IPS-18c (cell line): ENCODE measurements around the gene PTPRN2.

Experiments used
- H3K4me3 ChIP-seq: 2 replicates; pipeline ENCODE4 v1.7.0; 2013; ENCODE audit warnings: low read depth, mild to moderate bottlenecking, low read length, moderate library complexity; ENCODE audit not compliant: insufficient read depth
- H3K9me3 ChIP-seq: one replicate; pipeline ENCODE4 v1.6.1; 2013; ENCODE audit warnings: mild to moderate bottlenecking, low read length, moderate library complexity; ENCODE audit not compliant: control insufficient read depth, insufficient read depth

Gene PTPRN2

GRCh38 chr7:157840914-157841772 is 746.5 kb downstream of the PTPRN2 start:
- Histone ChIP-seq H3K9me3 (peaks cover 60% of the 10 kb centered on the region), H3K4me3 (no peak overlapping the region)

DNA sequence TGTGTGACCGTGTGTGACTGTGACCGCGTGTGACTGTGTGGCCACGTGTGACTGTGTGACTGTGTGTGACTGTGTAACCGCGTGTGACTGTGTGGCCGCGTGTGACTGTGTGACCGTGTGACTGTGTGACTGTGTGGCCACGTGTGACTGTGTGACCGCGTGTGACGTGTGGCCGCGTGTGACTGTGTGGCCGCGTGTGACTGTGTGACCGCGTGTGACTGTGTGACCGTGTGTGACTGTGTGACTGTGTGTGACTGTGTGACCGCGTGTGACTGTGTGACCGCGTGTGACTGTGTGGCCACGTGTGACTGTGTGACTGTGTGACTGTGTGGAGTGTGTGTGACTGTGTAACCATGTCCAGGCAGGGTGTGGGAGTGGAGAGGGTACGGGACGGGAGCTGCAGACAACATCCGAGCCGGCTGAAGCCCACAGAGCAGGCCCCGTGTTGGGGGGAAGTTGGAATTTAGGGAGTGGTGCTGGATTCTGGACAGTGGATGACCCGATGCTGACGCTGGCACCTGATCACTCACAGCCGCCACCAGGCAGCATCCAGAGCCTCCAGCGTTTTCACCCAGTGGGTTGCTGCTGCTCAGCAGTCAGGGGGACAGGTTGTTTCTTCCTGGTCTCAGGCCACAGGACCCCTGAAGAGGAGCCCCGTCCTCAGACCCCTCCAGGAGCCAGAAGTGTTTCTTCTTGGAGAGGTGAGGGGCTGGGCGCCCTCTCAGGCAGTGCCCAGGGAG is 747.3 kb downstream of the PTPRN2 start:
- H3K9me3 ChIP-seq: peaks cover 57% of the 10 kb centered on the region
- H3K4me3 ChIP-seq: no peak overlapping the region; the same call in 1 of the 2 replicates

DNA sequence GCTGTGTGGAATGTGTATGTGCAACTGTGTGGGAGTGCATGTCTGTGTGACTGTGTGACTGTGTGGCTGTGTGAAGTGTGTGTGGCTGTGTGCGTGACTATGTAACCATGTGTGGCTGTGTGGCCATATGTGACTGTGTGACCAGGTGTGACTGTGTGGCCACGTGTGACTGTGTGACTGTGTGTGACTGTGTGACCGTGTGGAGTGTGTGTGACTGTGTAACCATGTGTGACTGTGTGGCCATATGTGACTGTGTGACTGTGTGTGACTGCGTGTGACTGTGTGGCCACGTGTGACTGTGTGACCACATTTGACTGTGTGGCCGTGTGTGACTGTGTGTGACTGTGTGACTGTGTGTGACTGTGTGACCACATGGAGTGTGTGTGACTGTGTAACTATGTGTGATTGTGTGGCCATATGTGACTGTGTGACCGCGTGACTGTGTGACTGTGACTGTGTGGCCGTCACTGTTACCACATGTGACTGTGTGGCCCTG is 747.9 kb downstream of the PTPRN2 start:
- peaks cover 57% of the 10 kb centered on the region for H3K9me3 ChIP-seq
- peak overlapping the region; percentile 29; the same call in 1 of the 2 replicates for H3K4me3 ChIP-seq

GRCh38 chr7:157839226-157839625 is 748.4 kb downstream of the PTPRN2 start:
- peak overlapping the region; percentile 29; the same call in 1 of the 2 replicates for H3K4me3 ChIP-seq
- H3K9me3 ChIP-seq: peaks cover 56% of the 10 kb centered on the region

DNA sequence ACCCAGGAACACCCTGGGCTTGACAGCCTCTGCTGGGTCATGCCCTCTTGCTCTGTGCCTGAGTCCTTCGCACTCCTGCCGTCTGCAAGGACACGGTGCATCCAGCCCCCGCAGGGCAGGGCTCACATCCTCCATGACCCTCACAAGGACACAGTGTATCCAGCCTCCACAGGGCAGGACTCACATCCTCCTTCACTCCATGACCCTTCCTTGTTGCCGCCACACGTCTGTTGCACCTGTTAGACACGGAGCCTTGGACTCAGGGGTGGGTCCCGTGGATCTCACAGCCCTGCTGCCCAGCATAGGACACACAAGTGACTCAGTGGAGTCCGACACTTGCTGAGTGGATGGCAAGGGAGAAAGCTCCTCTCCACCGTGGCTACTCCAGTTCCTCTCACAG is 750.1 kb downstream of the PTPRN2 start:
- Histone ChIP-seq H3K9me3 (peaks cover 53% of the 10 kb centered on the region), H3K4me3 (no peak overlapping the region)

DNA sequence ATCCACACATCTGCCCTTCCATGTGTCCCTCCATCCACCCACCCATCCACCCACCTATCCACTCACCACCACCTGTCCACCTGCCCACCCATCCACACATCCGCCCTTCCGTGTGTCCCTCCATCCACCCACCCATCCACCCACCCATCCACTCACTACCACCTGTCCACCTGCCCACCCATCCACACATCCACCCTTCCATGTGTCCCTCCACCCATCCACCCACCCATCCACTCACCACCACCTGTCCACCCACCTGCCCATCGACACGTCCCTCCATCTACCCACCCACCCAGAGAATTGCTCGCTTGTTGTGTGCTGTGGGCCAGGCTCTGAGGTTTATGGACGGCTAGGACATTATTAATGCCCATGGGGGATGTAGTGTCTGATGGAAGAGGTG is 750.6 kb downstream of the PTPRN2 start:
- Histone ChIP-seq H3K4me3 (no peak overlapping the region), H3K9me3 (peaks cover 52% of the 10 kb centered on the region)

GRCh38 chr7:157834501-157835163 is 753.0 kb downstream of the PTPRN2 start:
- Histone ChIP-seq H3K9me3 (peaks cover 57% of the 10 kb centered on the region), H3K4me3 (no peak overlapping the region)

DNA sequence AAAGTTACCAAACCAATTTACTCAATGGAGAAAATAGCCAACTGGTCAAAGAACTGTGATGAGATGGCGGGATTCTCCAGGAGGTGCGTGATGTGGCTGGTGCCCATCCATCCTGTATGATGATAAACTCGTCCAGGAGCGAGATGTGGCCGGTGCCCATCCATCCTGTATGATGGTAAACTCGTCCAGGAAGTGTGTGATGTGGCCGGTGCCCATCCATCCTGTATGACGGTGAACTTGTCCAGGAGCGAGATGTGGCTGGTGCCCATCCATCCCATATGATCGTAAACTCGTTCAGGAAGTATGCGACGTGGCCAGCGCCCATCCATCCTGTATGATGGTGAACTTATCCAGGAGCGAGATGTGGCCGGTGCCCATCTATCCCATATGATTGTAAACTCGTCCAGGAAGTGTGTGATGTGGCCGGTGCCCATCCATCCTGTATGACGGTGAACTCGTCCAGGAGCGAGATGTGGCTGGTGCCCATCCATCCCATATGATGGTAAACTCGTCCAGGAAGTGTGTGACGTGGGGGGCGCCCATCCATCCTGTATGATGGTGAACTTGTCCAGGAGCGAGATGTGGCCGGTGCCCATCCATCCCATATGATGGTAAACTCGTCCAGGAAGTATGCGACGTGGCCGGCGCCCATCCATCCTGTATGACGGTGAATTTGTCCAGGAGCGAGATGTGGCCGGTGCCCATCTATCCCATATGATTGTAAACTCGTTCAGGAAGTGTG is 754.6 kb downstream of the PTPRN2 start:
- Histone ChIP-seq H3K9me3 (peaks cover 57% of the 10 kb centered on the region), H3K4me3 (no peak overlapping the region)

- H3K9me3 ChIP-seq: peaks cover 58% of the 10 kb centered on the region
- H3K4me3 ChIP-seq: no peak overlapping the region
Observed at GRCh38 chr7:157832421-157832820, 755.2 kb downstream of the PTPRN2 start.

GRCh38 chr7:157832006-157832405 is 755.6 kb downstream of the PTPRN2 start:
- Histone ChIP-seq H3K4me3 (no peak overlapping the region), H3K9me3 (peaks cover 57% of the 10 kb centered on the region)

- Histone ChIP-seq H3K9me3 (peaks cover 60% of the 10 kb centered on the region), H3K4me3 (peak overlapping the region; percentile 9; the same call in 1 of the 2 replicates)
Observed at GRCh38 chr7:157831143-157831905, 756.3 kb downstream of the PTPRN2 start.

DNA sequence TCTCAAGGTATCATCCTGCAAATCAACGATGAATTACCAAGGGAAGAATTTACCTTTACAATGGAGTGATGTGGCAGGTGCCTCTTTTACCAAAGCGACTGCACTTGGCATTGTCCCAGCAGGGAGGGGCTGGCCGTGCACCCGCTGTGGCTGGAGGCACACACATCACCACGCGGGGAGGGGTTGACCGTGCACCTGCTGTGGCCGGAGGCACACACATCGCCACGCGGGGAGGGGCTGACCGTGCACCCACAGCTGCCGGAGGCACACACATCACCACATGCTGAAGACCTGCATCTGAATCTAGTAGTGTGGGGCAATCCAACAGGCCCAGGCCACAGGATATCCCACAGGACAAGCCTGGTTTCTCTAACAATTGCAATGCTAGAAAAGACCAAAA is 757.3 kb downstream of the PTPRN2 start:
- H3K4me3 ChIP-seq: no peak overlapping the region
- peaks cover 62% of the 10 kb centered on the region for H3K9me3 ChIP-seq

- H3K9me3 ChIP-seq: peaks cover 60% of the 10 kb centered on the region
- H3K4me3 ChIP-seq: no peak overlapping the region
Observed at GRCh38 chr7:157829491-157829890, 758.1 kb downstream of the PTPRN2 start.

- Histone ChIP-seq H3K4me3 (no peak overlapping the region), H3K9me3 (peaks cover 61% of the 10 kb centered on the region)
Observed at GRCh38 chr7:157828881-157829280, 758.7 kb downstream of the PTPRN2 start.

- Histone ChIP-seq H3K9me3 (peaks cover 58% of the 10 kb centered on the region), H3K4me3 (no peak overlapping the region)
Observed at GRCh38 chr7:157828190-157828589, 759.4 kb downstream of the PTPRN2 start.

DNA sequence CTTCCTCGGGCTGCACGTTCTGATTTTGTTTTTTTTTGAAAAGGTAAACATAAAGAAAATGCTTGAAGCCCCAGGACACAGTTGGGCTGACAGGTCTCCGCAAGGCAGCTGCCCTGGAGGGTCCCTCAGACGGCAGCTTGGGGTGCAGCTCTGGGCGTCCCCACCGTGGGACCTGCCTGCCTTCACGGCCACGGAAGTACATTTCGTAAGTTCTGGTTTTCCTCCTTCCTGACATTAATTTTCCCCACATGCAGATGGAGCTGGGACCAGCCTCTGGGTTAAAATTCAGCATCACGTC is 759.8 kb downstream of the PTPRN2 start:
- peaks cover 57% of the 10 kb centered on the region for H3K9me3 ChIP-seq

More for the DNA sequence above, 759.8 kb downstream of the PTPRN2 start:
- H3K4me3 ChIP-seq: no peak overlapping the region
